Activated CD4-positive, CD25-positive, alpha-beta regulatory T cell (primary cell): ENCODE measurements around the gene MYH10.

ENCODE experiments used
- DNase-seq, 4 experiments: peaks; one replicate each; lab custom pipeline; 2025; lab: John Stamatoyannopoulos, UW

The MYH10 gene

DNA sequence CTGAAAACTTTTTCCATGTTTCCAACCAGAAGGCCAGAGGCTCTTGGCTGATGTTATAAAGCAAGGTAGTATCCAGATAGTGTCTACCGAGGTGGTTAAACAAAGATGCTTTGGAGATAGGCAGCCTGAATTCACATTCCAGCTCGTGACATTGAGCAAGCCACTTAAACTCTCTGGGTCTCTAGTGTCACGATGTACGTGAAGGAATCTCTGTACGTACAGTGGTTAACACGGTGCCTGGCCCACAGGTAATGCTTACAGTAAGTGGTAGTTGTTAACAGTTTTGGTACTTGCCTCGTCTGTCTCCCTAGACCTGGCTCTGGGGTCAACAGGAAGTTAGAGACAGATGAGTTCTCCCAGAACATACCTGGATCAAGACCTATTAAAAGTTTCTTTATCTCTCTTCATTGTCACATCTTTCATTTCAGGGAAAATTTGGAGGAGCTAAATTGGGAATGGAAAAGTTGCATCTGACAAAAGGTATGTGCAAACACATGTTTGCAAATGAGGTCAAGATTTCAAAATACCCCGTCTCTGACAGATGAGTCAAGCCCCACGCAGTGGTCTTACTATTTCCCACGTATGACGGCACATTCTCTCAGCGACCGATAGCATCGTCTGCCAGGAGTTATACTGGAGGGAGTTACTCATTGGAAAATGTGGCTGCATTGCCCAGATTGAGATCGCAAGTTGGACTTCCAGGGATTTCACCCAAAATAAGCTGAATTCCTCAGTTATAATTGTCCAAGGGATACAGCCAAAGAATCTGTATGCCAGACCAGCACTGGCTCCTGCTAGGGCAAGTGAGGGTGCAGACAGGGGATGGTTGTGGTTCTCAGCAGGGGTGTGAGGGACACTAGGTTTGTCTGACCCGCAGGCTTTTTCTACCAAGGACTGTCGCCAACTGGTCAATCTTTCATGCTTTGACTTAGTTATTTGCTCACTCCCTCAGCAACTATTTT, 18.9 kb upstream of the MYH10 start:
- DNase-seq, result no peak

DNA sequence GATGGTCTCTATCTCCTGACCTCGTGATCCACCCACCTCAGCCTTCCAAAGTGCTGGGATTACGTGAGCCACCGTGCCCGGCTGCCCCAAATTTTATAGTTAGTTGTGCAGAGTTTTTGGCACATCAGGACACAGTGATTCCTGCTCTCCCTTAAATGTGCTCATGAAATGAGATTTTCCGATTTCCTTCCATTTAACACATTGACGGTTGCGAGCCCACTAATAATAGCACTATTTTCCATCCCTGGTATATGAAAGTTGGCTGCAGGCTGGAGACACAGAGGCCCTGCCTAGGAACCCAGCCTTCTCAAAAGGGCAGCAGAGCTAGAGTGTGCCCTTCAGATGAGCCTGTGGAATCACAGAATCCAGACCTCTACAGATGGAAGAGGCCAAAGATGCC, 17.4 kb upstream of the MYH10 start:
- DNase-seq, result no peak

DNA sequence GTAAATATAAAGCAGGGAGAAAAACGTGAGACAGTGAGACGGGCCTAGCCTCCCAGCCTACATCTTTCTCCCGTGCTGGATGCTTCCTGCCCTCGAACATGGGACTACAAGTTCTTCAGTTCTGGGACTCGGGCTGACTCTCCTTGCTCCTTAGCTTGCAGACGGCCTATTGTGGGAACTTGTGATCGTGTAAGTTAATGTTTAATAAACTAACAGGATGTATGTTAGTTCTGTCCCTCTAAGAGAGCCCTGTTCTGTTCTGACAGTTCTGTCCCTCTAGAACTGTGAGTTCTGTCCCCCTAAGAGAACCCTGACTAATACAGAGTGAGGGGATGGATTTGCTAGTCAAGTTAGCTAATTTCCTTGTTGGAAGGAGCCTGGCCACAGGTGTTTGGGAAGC, 16.7 kb upstream of the MYH10 start:
- no peak for DNase-seq

DNA sequence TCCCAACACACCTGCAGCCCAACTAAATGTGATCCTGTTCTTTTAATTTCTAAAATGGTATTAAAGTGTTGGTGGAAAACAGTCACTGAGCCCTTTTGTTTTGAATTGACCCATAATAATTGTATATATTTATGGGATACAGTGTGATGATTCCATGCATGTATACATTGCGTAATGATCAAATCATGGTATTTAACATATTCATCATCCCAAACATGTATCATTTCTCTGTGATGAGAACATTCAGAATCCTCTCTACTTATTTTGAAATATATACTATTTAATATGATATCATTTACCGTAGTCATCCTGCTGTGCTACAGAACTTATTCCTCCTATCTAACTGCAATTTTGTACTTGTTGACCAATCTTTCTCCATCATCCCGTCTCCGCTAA, 14.0 kb upstream of the MYH10 start:
- no peak for DNase-seq

DNA sequence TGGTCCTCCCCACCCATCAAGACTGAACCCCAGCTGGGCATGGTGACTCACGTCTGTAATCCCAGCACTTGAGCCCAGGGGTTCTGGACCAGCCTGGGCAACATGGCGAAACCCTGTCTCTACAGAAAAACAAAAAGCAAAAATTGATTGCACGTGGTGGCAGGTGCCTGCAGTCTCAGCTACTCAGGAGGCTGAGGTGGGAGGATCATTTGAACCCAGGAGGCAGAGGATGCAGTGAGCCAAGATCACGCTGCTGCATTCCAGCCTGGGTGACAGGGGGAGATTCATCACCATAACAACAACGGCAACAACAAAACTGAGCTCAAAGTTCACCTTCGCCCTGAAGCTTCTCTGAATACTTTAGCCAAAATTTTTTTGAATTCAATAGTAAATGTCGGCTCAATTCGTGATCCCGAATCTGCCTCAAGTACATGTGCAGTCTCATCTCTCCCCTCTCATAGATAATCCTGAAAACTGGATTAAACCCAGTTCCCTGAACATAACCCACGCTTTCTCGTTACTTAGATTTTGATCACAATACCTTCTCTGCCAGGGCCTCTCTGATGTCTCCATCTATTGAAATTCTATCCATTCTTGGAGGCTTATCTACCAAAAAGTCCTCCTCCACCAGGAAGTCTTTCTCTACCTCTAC, 13.5 kb upstream of the MYH10 start:
- no peak for DNase-seq

DNA sequence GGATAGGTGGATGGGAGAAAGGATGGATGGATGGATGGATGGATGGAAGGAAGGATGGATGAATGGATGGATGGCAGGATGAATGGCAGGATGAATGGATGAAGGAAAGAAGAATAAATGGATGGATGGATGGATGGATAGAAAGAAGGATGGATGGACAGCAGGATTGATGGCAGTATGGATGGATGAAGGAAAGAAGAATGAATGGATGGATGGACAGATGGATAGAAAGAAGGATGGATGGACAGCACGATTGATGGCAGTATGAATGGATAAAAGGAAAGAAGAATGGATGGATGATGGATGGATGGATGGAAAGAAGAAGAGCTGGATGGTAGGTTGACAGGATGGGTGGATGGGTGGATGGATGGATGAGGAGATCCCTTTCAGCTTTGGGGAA, 9.2 kb upstream of the MYH10 start:
- no peak for DNase-seq

DNA sequence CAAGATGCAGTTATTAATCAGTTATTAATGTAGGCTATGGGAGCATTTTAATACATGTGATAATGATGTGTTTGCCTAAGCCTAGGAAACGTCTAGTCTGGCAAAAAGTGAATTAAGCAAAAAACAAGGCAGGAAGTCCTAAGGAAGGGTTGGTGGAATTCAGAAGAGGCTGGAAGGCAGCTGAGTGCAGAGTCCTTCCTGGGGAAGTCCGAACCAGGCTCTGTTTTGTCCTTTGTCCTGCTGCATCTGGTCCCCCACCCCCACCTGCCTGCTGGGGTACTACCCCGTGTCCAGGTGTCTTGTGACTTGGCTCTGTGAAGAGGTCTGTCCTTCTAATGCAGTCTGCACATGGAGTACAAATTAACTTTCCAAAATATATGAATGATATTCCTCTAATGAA, 1.5 kb upstream of the MYH10 start:
- no peak for DNase-seq

DNA sequence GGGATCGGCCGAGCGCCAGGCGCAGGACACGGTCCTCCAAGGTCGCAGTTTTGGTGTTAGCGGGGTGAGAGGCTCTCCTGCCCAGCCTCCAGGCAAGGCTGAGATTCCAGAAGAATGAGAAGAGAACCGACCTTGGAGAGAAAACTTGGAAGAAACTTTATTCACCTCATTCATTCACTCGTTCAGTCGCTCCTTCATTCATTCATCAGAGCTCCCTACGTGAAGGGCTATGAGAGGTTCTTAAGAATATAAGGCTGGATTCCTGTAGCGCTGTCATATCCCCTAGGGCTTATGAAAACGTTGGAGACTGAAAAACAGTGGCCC, 991 bp upstream of the MYH10 start:
- no peak for DNase-seq

DNA sequence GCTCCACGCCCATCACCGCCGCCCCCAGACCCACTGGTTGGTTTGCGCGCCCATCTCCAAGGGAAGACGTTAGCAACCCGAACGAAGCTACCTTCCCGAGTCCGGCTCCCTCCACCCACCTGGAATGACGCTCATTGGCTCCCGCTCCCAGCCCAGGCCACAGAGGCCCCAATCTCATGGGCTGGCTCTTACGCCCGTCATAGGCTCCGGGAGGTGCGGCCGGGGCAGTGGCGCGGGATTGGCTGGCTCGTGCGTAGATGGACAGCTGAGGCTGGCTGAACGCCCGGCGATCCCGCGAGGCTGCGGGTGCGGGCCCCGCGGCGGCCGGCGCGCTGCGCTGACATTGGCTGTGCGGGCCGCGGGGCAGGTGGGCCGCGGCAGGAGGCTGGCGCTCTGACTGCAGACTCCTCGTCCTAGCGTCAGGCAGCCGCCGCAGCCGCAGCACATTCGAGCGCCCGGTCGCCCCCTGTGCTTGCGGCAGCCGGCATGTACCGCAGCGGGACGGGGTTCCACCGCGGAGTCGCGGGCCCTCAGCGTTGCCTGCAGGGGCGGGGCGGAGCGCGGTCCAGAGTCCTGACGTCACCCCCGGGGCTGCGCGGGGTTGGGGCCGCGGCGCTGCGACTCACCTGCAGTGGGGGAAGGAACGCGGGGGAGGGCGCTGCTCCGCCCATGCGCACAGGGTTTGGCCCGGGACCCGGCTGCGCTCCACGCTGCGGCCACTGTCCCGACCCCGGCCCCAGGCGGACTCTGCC, 453 bp upstream of the MYH10 start:
- peak; percentile 49 to 63 (median 50) for DNase-seq

DNA sequence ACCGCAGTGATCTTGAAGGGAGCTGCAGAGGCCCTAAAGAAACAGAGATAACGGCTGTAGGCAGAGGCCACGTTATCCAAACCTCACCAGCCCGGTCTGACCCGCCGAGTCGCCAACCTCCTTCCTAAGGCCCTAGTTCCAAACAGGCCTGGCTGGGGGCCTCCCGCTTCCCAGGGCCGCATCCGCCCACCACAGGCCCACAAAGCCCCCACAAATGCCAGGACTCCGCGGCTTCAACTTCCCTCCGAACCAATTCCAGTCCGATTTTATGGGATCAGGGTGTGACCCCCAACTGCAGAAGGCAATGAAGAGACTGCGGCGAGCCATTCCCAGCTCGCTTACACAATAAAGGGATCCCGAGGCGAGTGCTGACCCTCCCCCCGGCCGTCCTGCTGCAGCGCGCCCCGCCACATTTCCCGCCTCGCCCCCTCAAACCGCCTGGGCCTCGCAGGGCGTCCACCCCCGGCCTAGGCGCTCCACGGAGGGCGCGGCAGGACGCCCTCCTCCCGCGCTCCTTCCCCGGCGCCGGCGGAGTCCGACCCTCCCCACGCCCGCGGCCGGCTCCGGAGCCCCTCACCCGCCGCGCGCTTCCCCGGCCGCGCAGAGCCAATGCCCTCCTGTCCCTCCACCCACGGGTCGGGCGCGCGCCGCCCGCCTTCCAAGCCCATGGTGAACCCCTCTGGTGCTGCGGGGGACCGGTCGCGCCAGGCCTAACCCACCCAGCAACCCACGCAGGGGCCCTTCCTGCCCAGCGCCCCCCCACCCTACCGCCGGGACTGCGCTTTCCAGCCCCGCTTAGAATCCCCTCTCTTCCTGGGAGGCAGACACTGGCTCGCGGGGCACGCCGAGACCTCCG, 926 bp downstream of the MYH10 start:
- no peak for DNase-seq

DNA sequence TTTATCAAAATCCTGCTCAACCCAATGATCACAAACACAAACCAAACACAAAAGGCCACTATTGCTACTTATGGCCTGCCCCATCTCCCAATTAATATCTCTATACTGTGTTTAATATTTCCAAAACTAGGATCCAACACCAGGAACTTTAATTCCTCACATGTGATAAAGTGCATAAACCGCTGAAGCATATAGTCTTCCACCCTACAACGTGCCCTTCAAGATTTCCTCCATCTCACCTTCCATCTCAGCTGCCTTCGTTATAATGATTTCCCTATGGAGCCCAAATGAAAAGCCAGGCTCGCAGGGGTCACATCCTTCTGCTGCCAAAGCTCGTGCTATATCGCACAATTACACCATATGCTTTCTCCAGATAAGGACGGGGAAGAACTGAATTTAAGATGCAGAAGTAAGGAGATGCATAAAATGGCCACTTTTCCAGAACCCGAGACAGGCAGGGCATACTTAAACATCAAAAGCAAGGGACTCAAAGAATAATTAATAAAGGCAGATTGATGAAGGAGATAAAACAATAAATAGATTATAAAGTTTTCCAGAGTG, 1.8 kb downstream of the MYH10 start:
- no peak for DNase-seq

DNA sequence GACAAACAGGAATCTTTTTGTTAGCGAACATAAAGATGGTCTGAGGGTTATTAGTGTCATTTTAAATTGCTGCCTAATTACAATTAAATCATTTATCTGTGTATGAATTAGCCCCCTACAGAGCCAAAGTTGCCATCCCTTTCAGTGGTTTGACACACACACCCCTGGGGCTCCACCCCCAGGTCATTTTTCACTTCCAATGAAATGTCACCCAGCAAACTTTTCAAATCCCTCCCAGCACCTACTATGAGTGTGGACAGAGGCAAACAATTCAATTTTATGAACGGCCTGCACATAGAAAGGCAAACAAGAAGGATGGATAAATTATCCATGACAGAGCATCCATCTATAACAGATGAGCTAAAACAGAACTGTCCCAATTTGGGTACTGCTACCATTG, 2.4 kb downstream of the MYH10 start:
- no peak for DNase-seq

DNA sequence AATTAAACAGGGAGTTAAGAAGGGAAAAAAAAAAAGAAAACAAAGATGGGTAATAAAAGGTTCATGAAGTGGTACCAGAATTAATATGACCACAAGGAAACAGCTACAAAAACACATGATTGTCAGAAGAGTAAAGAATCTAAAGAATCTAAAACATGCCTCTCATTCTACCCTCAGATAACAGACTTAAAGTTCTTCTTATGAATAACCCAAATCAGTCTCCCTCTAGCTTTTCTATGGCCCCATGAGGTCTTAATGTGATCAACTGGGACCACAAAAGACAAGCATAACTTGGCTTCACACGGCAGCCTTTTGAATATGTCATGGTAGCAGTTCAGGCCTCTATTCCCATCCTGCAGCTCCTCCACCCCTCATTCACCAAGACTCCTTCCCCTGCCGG, 6.9 kb downstream of the MYH10 start:
- DNase-seq, result no peak

DNA sequence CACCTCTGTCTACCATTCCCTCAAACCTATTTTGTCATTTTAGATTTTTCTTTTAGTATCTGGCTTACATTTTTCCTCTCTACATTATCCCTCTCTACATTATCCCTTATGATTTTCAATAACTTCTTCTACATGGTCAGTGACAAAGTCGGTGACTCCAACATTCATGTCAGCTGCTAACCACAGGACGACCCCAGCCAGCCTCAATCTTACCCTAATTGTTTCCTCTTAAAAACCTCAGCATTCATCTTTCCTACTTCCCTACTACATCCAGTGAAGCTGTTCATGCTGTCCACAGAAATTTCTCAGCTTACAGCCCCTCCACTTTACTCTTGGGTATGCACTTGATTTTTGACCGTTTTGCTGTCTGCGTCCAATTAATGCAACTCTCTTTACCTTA, 8.3 kb downstream of the MYH10 start:
- DNase-seq, result no peak

DNA sequence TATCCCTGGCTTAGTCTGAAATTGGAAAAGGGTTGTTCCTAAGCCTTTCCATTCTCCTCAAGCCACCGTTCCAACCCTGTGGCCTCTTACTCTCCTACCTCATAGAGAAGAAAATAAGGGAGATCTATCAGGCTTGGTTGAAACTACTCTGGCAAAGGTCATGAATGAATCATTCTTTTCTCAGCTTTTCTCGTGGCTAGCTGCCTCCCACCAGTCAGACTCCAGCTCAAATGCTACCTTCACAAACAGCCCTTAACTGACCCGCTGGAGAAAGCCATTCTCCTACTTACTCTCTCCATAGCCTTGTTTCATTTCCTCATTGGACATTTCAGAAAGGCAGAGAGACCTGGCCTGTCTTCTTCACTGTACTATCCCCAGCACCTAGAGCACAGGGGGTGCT, 8.9 kb downstream of the MYH10 start:
- no peak for DNase-seq

DNA sequence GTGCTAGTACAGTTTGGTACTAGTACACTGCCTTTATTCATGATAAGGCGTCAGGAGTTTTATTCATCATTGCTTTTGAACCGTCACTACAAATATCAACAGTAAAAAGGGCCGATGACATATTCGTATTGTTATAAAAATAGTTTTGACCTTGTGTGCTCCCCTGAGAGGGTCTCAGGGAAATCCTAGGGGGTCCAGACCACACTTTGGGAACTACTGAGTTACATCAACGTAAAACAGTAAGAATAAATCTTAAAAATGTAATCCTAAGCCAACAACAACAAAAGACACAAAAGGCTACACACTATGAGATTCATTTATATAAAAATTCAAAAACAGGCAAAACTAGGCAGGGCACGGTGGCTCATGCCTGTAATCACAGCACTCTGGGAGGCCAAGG, 11.2 kb downstream of the MYH10 start:
- DNase-seq, result no peak

DNA sequence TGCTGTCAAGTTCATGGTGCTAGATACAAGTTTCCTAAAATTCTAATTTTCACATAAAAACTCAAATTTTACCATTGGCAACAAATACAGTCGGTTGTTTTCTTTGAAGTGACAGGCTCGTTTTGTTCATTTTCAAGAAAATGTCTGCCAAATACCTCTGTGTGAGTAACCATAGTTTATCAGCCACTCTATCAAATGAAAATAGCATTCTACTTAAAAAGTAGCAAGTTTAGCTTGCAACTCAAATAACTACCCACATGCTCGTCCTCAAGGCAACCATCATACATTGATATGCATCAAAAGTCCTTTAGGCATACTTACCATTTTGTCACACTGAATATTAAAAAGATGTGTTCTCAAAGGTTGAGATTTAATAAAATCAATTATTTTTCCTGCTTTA, 11.7 kb downstream of the MYH10 start:
- DNase-seq, result no peak

DNA sequence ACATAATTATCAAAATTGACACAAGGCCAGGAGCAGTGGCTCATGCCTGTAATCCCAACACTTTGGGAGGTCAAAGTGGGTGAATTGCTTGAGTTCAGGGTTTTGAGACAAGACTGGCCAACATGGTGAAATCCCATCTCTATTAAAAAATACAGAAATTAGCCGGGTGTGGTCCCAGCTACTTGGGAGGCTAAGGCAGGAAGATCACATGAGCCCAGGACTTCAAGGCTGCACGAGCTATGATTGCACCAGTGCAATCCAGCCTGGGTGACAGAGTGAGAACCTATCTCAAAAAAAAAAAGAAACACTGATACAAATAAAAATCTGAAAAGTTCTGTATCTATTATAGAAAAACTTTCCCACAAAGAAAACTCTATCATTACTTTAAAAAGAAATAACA, 15.5 kb downstream of the MYH10 start:
- DNase-seq, result no peak

DNA sequence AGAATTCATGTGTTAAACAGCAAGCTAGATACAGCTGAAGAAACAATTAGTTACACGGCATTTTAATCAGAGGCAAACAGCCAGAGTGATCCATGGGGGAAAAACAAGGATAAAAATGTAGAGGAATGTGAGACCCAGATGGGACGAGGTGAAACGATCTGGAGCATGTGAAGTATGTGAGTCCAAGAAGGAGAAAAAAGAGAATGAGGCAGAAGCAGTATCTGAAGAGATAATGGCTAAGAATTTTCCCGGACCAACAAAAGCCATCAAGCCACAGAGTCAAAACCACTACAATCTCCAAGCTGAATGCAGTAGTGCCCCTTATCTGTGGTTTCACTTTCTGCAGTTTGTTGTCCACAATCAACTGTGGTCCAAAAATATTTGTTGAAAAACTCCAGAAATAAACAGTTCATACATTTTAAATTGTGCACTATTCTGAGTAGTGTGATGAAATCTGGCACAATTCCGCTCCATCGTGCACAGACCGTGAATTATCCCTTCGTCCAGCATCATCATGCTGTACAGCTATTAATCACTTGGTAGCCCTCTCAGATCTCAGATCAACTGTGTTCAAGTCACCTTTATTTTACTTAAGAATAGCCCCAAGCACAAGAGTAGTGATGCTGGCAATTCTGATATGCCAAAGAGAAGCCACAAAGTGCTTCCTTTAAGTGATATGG, 18.8 kb downstream of the MYH10 start:
- no peak for DNase-seq

DNA sequence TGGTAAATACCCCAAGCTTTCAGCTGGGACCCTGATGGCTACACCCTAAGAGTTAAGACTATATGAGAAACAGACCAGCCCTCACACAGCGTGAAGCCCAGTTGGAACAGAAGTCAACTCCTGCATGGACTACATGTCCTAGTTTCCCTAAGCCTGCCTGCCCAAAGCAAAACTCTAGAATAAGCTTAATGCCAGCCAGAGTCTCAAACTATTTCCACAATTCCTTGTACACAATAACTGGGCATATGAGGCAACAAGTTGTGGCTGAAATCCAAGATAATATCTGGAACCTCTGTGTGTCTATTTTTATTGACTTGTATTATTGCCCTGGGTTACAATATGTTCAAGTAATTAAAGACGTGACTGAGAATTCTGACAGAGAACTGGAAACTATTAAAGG, 19.4 kb downstream of the MYH10 start:
- no peak for DNase-seq

DNA sequence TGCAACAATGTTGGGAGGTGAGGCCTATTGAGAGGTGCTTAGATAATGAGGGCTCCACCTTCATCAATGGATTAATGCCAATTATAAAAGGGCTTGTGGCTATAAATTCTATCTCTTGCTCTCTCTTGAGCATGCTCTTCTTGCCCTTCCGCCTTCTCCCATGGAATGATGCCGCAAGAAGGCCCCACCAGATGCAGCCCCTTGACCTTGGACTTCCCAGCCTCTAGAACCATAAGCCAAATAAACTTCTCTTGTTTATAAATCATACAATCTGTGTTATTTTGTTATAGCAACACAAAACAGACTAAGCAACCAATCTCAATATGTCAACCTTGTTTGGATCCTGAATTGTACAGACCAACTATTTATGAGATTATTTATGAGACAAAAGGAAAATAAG, 20.0 kb downstream of the MYH10 start:
- no peak for DNase-seq
